ENCODE data around the gene ACKR4.

ACKR4 gene

GRCh38 chr3:132625613-132626012 is 28.5 kb downstream of the ACKR4 start:
- Histone ChIP-seq H3K4me2 (ENCODE audit: low read length) (peak overlapping the region; percentile 34), H3K36me3 (ENCODE audit: control insufficient read depth, low read length) (peaks cover 23% of the 10 kb centered on the region), H3F3A (ENCODE audit: control insufficient read depth, insufficient read depth) (peaks cover 3% of the 10 kb centered on the region; the same call in 1 of the 2 replicates), H3K27ac (ENCODE audit: low read depth, low read length) (peak overlapping the region; percentile 23; the same call in 1 of the 2 replicates), H3K9me3 (ENCODE audit: control insufficient read depth, insufficient read depth, low read length) (no peaks in the 10 kb centered on the region), H4K20me1 (ENCODE audit: control insufficient read depth, insufficient read depth, low read depth, low read length) (no peaks in the 10 kb centered on the region), H3K27me3 (ENCODE audit: control insufficient read depth, low read length) (no peaks in the 10 kb centered on the region), H3K4me3 (ENCODE audit: low read length) (no peak overlapping the region), H3K4me1 (ENCODE audit: control insufficient read depth, low read length) (peaks cover 38% of the 10 kb centered on the region), H3K9me2 (replicated peaks; ENCODE audit: control insufficient read depth, low read length) (no peaks in the 10 kb centered on the region), H3K79me2 (ENCODE audit: control insufficient read depth, low read length) (no peaks in the 10 kb centered on the region)
- TF ChIP-seq, protein P1, sequence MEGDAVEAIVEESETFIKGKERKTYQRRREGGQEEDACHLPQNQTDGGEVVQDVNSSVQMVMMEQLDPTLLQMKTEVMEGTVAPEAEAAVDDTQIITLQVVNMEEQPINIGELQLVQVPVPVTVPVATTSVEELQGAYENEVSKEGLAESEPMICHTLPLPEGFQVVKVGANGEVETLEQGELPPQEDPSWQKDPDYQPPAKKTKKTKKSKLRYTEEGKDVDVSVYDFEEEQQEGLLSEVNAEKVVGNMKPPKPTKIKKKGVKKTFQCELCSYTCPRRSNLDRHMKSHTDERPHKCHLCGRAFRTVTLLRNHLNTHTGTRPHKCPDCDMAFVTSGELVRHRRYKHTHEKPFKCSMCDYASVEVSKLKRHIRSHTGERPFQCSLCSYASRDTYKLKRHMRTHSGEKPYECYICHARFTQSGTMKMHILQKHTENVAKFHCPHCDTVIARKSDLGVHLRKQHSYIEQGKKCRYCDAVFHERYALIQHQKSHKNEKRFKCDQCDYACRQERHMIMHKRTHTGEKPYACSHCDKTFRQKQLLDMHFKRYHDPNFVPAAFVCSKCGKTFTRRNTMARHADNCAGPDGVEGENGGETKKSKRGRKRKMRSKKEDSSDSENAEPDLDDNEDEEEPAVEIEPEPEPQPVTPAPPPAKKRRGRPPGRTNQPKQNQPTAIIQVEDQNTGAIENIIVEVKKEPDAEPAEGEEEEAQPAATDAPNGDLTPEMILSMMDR (IDR thresholded peaks at IDR 0.05; ENCODE audit: low read depth, low read length, poor library complexity, severe bottlenecking), result no peak
- TF ChIP-seq EZH2phosphoT487 (IDR thresholded peaks at IDR 0.05; ENCODE audit: borderline replicate concordance, low read length), result no peak

- TF ChIP-seq EZH2phosphoT487 (IDR thresholded peaks at IDR 0.05; ENCODE audit: borderline replicate concordance, low read length), result no peak
- TF ChIP-seq, protein P1 (IDR thresholded peaks at IDR 0.05; ENCODE audit: low read depth, low read length, poor library complexity, severe bottlenecking), result no peak
- H4K20me1 ChIP-seq (ENCODE audit: control insufficient read depth, insufficient read depth, low read depth, low read length), result no peaks in the 10 kb centered on the region
- H3K27ac ChIP-seq (ENCODE audit: low read depth, low read length), result no peak overlapping the region
- H3K9me3 ChIP-seq (ENCODE audit: control insufficient read depth, insufficient read depth, low read length), result no peaks in the 10 kb centered on the region
- H3K4me3 ChIP-seq (ENCODE audit: low read length), result no peak overlapping the region
- H3K4me1 ChIP-seq (ENCODE audit: control insufficient read depth, low read length), result peaks cover 36% of the 10 kb centered on the region
- H3K9me2 ChIP-seq (replicated peaks; ENCODE audit: control insufficient read depth, low read length), result no peaks in the 10 kb centered on the region
- H3F3A ChIP-seq (ENCODE audit: control insufficient read depth, insufficient read depth), result peaks cover 3% of the 10 kb centered on the region; the same call in 1 of the 2 replicates
- H3K4me2 ChIP-seq (ENCODE audit: low read length), result no peak overlapping the region
- H3K79me2 ChIP-seq (ENCODE audit: control insufficient read depth, low read length), result no peaks in the 10 kb centered on the region
- H3K27me3 ChIP-seq (ENCODE audit: control insufficient read depth, low read length), result no peaks in the 10 kb centered on the region
- peaks cover 18% of the 10 kb centered on the region for H3K36me3 ChIP-seq (ENCODE audit: control insufficient read depth, low read length)
These were observed 29.9 kb downstream of the ACKR4 start for GRCh38 chr3:132626955-132627354.

DNA sequence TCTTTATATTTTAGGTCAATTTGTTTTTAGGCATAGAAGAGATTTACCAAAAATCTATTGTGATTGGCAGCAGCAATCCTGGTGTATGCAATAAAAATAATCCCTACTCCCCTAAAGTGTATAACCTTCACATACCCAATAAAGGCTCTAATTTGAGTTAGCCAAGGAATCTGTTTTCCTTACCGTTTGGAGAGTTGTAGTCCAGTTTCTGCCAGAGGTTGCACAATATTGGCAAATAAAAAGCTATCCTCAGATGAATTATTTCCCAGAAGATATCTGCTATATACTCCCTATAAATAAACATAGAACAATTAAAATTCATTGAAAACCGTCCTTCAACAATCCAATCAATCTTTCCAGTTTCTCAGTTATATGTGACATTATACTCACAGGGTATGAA is 31.1 kb downstream of the ACKR4 start:
- Histone ChIP-seq H3K36me3 (ENCODE audit: control insufficient read depth, low read length) (peaks cover 18% of the 10 kb centered on the region), H4K20me1 (ENCODE audit: control insufficient read depth, insufficient read depth, low read depth, low read length) (no peaks in the 10 kb centered on the region), H3K4me3 (ENCODE audit: low read length) (no peak overlapping the region), H3K79me2 (ENCODE audit: control insufficient read depth, low read length) (no peaks in the 10 kb centered on the region), H3K4me2 (ENCODE audit: low read length) (no peak overlapping the region), H3K27me3 (ENCODE audit: control insufficient read depth, low read length) (no peaks in the 10 kb centered on the region), H3K9me2 (replicated peaks; ENCODE audit: control insufficient read depth, low read length) (no peaks in the 10 kb centered on the region), H3K27ac (ENCODE audit: low read depth, low read length) (no peak overlapping the region), H3K9me3 (ENCODE audit: control insufficient read depth, insufficient read depth, low read length) (no peaks in the 10 kb centered on the region), H3K4me1 (ENCODE audit: control insufficient read depth, low read length) (peaks cover 24% of the 10 kb centered on the region), H3F3A (ENCODE audit: control insufficient read depth, insufficient read depth) (peaks cover 3% of the 10 kb centered on the region; the same call in 1 of the 2 replicates)
- TF ChIP-seq, protein P1 (IDR thresholded peaks at IDR 0.05; ENCODE audit: low read depth, low read length, poor library complexity, severe bottlenecking), result no peak
- TF ChIP-seq EZH2phosphoT487 (IDR thresholded peaks at IDR 0.05; ENCODE audit: borderline replicate concordance, low read length), result no peak
